ENCODE data around the gene LPIN1.

LPIN1 gene, protein sequence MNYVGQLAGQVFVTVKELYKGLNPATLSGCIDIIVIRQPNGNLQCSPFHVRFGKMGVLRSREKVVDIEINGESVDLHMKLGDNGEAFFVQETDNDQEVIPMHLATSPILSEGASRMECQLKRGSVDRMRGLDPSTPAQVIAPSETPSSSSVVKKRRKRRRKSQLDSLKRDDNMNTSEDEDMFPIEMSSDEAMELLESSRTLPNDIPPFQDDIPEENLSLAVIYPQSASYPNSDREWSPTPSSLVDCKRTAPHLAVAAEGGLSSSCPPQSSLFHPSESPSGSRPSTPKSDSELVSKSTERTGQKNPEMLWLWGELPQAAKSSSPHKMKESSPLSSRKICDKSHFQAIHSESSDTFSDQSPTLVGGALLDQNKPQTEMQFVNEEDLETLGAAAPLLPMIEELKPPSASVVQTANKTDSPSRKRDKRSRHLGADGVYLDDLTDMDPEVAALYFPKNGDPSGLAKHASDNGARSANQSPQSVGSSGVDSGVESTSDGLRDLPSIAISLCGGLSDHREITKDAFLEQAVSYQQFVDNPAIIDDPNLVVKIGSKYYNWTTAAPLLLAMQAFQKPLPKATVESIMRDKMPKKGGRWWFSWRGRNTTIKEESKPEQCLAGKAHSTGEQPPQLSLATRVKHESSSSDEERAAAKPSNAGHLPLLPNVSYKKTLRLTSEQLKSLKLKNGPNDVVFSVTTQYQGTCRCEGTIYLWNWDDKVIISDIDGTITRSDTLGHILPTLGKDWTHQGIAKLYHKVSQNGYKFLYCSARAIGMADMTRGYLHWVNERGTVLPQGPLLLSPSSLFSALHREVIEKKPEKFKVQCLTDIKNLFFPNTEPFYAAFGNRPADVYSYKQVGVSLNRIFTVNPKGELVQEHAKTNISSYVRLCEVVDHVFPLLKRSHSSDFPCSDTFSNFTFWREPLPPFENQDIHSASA

DNA sequence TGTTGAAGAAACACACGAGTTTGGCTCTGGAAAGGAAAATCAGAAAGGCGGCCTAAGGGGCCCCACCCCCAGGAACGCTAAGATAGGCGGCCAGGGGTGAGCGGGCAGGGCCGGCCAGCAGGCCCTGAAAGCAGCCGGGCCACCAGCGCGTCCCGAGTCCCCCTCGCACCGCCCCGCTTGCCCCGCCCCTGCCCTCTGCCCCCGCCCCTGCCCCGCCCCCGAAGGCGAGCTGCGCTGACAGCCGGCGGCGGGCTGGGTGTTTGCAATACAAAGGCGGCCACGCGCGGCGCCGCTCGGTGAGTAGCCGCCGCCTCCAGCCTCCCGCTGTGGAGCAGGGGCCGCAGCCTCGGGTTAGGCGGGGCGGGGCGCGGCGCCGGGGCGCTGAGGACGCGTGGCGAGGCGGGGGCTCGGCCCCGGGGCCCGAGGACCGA, at the start of gene LPIN1:
Gene LPIN1 (plus strand): TSS at position 257 of the 431 bp plus-strand sequence. CDS start 18,910 bp downstream, outside the sequence.
- H3K9me3 Mint-ChIP-seq = no peaks in the 10 kb centered on the region
- ATAC-seq (peak; percentile 74), DNase-seq (peak; percentile 85 to 86)
- peak within 1 kb of the TSS; percentile 87 to 89 for H3K27ac Mint-ChIP-seq
- H3K4me3 Mint-ChIP-seq = peak within 1 kb of the TSS; percentile 92 to 93
- peaks cover 76% of the 10 kb centered on the region for H3K4me1 Mint-ChIP-seq
- H3K27me3 Mint-ChIP-seq = no peaks in the 10 kb centered on the region

DNA sequence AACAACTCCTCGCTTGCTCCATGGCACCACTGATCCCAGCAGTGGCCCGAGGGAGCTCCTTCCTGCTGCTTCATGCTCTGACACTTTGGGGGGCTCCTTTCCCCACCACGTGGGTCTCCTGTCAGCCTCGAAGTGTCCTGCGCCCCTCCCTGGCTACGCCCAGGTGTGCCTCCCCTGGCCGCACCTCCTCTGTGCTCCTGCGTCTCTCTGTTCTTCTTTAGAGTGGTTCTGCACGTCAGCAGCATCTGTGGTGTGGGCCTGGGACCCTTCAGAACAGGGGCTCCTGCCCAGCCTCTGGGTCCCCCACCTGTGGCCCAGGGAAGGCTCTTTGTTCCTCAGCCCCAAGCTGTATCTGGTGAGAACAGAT, 49.7 kb upstream of the LPIN1 start:
- ATAC-seq = peak; percentile 5
- Mint-ChIP-seq H3K27ac (no peak overlapping the region), H3K4me3 (no peak overlapping the region), H3K27me3 (peaks cover 12% of the 10 kb centered on the region), H3K4me1 (peaks cover 11% of the 10 kb centered on the region), H3K9me3 (no peaks in the 10 kb centered on the region)
- DNase-seq = no peak

DNA sequence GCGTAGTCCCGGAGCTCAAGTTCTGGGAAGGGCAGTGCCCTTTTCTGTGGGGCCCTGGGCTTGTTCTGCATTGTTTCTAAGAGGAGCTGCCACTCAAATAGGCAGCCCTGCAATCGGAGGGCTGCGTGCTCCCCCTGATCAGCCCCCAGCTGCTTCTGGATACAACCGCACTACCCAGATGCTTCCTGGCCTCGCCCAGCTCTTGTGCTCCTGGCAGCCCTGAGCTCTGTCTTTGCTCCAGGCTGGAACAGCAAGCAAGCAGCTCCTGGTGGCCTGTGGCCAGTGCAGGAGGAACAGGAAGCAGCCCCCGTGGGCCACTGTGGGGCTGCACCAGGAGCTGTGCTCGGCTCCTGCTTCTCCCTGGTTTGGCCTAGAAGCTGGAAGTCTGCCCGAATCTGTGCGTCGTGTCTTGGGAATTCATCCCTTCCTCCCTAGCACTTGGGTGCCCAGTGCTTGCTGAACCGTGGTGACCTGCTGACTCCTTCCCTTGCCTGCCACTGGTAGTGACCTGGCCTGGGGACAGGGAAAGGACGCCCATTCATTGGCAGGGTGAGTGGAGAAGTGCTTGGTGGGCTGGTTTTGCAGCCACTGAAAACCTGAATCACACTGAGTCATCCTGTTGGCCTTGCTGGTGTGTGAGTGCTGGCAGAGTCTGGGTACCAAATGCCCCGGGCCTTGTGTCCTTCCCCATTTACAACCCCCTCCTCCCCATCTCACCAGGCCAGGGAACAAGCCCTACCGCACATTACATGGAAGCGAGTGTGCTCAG, 49.1 kb upstream of the LPIN1 start:
- Mint-ChIP-seq H3K4me3 (no peak overlapping the region), H3K27me3 (peaks cover 12% of the 10 kb centered on the region), H3K27ac (no peak overlapping the region), H3K4me1 (peaks cover 11% of the 10 kb centered on the region), H3K9me3 (no peaks in the 10 kb centered on the region)
- no peak for ATAC-seq
- DNase-seq = no peak

DNA sequence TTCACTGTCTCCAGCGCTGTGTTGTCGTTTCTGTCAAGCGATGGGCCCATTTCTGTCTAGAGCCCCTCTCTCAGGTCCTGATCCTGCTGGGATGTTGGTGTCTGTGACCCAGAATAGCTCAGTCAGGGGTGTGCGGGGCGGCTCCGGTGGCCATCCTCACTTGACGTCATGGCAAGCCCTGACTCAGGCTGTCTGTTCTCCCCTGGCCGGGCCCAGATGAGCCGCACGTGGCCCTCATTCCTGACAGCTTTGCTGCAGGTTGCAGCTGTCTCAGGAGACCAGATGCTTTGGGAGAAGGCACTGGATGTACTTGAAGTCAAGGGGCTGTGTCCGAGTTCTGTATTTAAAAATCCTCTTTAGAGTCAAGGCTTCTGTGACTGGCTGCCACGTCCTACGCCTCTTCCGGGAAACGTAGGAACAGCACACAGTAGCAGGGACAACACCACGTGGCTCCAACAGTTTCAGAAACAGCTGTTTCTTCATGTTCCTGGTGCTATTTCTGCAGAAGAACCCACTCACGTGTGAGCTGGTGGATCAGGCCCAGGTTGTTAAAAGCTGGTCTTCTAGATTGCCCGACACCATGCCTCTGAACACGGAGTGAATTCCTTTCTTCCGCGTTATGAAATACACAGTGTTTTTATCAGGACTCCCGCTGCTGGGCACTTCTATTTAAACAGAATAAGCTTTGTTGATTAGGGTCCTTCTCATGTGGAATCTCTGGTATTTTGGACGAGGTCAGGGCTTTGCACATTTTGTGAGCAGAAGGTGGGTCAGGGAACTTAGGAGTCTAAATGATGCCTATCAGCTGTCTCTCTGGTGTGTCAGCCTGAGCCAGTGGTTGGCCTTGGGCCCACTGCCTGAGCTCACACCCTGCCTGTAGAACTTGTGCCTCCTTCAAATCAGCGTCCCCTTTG, 48.2 kb upstream of the LPIN1 start:
- Mint-ChIP-seq H3K27me3 (peaks cover 12% of the 10 kb centered on the region), H3K27ac (no peak overlapping the region), H3K4me3 (no peak overlapping the region), H3K4me1 (peaks cover 11% of the 10 kb centered on the region), H3K9me3 (no peaks in the 10 kb centered on the region)
- DNase-seq (no peak), ATAC-seq (no peak)

DNA sequence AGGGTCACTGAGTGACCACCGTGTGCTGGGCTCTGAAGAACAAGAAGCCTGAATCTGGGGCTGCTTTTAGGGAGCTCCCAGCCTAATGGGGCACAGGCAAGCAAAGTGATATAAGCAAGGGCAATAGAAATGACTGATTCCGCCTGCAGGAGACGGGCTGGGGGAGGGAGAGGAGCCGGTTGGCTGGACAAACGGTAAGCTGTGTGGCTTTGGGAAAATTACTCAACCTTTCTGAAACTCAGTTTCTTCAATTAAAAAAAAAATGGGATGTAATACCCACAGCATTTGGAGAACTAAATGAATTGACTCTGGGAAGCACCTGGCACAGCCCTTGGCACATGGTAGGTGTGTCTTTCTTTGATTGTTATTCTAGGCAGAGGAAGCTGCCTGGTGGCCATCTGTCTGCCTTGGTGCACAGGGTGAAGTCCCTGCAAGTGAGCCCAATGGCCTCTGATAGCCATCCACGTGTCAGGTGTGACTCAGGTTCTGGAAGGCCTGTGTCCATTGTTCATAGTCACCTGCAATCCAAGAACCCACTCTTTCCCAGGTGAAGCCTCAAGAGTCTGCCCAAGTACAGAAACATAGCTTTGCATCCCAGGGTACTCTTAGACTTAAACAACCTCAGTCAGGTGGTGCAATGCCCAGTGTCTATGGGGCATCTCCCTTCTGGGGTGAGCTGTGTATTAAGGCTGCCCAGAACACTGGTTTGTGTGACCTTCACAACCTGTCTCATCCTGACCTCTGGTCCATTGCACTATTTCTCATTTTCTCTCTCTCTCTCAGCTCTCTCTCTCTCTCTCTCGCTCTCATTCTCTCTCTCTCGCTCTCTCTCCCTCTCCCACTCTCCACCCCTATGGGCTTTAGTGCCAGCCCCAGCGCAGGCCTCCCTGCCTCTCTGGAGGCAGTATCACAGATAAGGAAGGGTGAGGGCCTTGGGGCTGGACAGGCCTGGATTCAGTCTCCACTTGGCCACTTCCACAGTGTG, 46.5 kb upstream of the LPIN1 start:
- H3K9me3 Mint-ChIP-seq = no peaks in the 10 kb centered on the region
- peaks cover 11% of the 10 kb centered on the region for H3K4me1 Mint-ChIP-seq
- ATAC-seq (peak; percentile 6), DNase-seq (no peak)
- no peak overlapping the region for H3K4me3 Mint-ChIP-seq
- H3K27me3 Mint-ChIP-seq = peaks cover 12% of the 10 kb centered on the region
- H3K27ac Mint-ChIP-seq = no peak overlapping the region

DNA sequence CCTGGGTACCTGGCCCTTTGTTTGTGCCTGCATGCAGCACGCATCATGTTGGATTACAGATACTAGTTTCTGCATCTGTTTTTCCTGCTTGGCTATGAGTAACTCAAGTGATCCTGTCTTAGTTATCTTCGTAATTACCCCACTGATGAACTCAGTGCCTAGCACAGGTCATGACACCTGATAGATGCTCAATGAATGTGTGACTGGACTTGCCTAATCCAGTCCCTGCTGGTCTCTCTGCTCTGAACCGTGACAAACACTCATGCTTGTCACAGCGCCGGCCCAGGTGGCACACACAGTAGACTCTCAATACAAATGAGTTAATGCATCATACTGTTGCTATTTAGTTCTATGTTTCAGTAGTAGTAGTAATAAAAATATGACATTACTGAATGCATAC, 45.2 kb upstream of the LPIN1 start:
- no peak overlapping the region for H3K4me3 Mint-ChIP-seq
- peaks cover 12% of the 10 kb centered on the region for H3K27me3 Mint-ChIP-seq
- no peak for DNase-seq
- no peaks in the 10 kb centered on the region for H3K9me3 Mint-ChIP-seq
- no peak for ATAC-seq
- no peak overlapping the region for H3K27ac Mint-ChIP-seq
- peaks cover 17% of the 10 kb centered on the region for H3K4me1 Mint-ChIP-seq

DNA sequence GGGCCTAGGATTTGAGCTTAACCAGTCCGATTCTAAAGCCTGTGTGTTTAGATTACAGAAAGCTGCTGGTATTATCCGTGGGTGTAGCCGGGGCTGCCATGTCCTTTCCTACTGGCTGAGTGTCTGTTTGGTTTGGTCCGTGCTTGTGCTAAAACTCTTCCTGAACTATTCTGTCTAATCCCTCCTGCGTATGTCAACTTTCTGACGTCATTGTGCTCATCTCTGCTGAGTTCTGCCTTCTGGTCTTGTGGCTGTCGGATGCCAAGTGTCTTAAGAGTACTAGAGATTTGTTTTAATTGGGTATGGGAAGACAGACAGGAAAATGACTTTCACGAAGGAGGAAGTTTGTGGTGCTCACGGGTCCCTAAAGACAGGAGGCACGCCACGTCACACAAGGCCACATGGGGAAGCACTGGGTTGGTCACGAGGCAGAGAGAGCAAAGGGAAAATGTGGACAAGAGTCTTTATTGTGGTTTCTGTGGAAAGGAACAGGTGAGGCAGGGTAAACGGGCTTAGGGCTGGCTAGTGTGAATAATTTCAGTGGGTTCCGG, 44.6 kb upstream of the LPIN1 start:
- Mint-ChIP-seq H3K9me3 (no peaks in the 10 kb centered on the region), H3K4me1 (peaks cover 13% of the 10 kb centered on the region), H3K27me3 (peaks cover 6% of the 10 kb centered on the region), H3K4me3 (no peak overlapping the region), H3K27ac (no peak overlapping the region)
- peak; percentile 16 for ATAC-seq
- no peak for DNase-seq

DNA sequence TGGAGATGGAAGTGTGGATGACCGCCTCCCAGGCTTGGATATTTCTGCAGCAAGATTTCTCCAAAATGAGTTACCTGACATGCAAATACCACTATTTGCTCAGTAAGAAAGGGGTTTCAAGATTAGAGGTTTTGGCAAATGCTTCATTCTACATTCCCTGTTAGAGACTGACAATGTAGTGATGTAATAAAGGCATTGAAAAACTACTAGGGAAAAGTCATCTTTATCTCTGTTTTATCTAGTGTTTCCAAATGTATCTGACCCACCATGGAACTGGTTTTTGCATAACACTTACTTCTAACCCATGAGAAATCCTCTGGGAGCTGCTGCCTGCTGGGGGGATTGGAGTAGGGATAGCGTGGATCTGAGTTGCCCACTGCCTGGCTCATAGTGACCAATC, 43.5 kb upstream of the LPIN1 start:
- peaks cover 7% of the 10 kb centered on the region for H3K27me3 Mint-ChIP-seq
- DNase-seq (no peak), ATAC-seq (no peak)
- H3K4me1 Mint-ChIP-seq = peaks cover 6% of the 10 kb centered on the region
- H3K27ac Mint-ChIP-seq = no peak overlapping the region
- H3K9me3 Mint-ChIP-seq = no peaks in the 10 kb centered on the region
- no peak overlapping the region for H3K4me3 Mint-ChIP-seq

DNA sequence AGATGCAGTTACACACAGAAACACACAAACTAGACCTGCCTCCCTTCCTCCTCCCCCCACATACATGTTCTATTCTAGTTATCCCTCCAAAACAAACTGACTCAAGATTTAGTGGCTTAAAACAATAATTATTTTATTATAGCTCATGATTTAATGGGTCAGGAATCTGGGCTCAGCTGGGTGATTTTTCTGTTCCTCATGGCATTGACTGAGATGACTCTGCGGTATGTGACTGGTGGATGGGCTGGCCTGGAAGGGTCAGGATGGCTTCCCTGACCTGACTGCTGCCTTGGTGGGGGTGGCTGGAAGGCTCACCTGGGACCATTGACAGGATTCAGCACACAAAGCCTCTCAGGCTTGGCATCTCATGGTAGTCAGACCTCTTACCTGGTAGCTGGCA, 42.7 kb upstream of the LPIN1 start:
- Mint-ChIP-seq H3K4me3 (no peak overlapping the region), H3K9me3 (no peaks in the 10 kb centered on the region), H3K4me1 (peaks cover 6% of the 10 kb centered on the region), H3K27ac (no peak overlapping the region), H3K27me3 (peaks cover 7% of the 10 kb centered on the region)
- DNase-seq (no peak), ATAC-seq (no peak)

DNA sequence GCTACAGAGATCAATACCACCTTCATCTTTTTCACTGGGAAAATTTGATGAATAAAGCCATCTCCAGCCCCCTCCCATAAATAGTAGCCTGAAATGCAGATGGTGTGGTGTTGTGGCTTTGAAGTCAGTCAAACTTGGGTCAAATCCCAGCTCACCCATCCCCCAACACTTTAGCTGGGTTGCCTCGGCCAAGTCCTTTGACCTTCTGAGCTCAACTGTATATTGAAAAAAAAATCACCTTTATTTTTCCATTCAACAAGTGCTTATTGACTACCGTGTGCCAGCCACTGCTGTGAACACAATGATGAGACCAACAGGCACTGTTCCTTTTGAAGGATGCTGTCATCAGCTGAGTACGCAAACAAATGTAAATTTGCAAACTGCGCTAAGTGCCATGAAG, 41.4 kb upstream of the LPIN1 start:
- Mint-ChIP-seq H3K27ac (no peak overlapping the region), H3K9me3 (no peaks in the 10 kb centered on the region), H3K4me3 (no peak overlapping the region), H3K27me3 (peaks cover 7% of the 10 kb centered on the region), H3K4me1 (peaks cover 6% of the 10 kb centered on the region)
- ATAC-seq (no peak), DNase-seq (no peak)

DNA sequence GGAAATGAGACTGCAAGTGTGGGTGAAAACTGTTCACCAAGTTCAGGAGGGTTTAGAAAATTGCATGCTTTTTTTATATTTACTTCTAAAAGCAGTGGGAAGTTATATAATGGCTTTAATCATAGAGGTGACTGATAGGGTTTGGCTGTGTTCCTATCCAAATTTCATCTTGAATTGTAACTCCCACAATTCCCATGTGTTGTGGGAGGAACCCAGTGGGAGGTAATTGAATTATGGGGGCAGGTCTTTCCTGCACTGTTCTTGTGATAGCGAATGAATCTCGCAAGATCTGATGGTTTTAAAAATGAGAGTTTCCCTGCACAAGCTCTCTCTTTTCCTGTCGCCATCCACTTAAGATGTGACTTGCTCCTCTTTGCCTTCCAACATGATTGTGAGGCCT, 40.7 kb upstream of the LPIN1 start:
- no peak for DNase-seq
- H3K9me3 Mint-ChIP-seq = no peaks in the 10 kb centered on the region

DNA sequence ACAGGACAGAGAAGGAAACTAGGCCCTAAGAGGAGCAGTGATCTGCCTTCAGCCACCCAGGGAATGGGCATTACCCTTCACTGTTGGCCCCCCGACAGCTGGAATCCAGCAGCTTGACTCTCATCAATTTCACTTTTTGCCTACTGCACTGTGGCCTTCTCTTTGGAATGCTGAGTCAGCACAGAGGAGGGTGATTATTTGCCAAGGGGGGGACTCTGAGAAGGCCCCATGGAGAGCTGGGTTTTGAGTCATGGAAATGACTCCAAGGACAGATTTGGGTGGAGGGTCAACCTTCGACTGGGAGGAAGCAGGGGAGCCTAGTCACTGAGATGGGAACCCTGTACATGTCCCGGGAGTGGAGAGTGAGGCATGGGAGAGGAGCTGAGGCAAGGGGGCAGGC, 38.3 kb upstream of the LPIN1 start:
- no peak overlapping the region for H3K27ac Mint-ChIP-seq
- H3K4me1 Mint-ChIP-seq = peaks cover 6% of the 10 kb centered on the region
- DNase-seq (no peak), ATAC-seq (no peak)
- H3K4me3 Mint-ChIP-seq = no peak overlapping the region
- peaks cover 7% of the 10 kb centered on the region for H3K27me3 Mint-ChIP-seq
- H3K9me3 Mint-ChIP-seq = no peaks in the 10 kb centered on the region

More for the DNA sequence above, 40.7 kb upstream of the LPIN1 start:
- Mint-ChIP-seq H3K4me3 (no peak overlapping the region), H3K27ac (no peak overlapping the region), H3K27me3 (peaks cover 7% of the 10 kb centered on the region), H3K4me1 (peaks cover 6% of the 10 kb centered on the region)
- no peak for ATAC-seq

DNA sequence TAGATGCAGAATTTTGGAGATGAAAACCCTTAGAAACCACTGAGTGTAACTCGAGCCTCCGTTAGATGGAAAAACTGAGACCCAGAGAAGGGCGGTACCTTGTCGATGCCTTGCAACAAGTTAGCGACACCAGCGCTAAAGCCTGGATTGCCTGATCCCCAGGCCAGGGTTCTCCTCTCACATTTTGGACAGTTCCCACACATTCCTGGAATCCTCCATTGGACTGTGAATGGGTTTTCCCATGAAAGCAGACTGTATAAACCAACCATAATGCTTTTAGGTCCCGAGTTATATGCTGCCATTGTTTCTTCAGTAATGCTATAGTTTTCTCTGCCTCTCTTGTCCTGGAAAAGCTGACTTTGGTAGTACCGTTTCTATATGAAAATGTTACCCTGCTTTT, 37.1 kb upstream of the LPIN1 start:
- Mint-ChIP-seq H3K4me3 (no peak overlapping the region), H3K27ac (no peak overlapping the region), H3K27me3 (peaks cover 7% of the 10 kb centered on the region), H3K9me3 (no peaks in the 10 kb centered on the region), H3K4me1 (peaks cover 6% of the 10 kb centered on the region)
- ATAC-seq = no peak
- DNase-seq = no peak
